IMR-90 (cell line): ENCODE measurements around the gene UPK1A. TPM values are rescaled to one million over a fixed set of nuclear protein-coding genes. Genes with fewer than 3 reads are reported as not detected.

Experiments used
- ATAC-seq: fragments of 200-7000 bp; cut with Tn5 transposase; 2 replicates; pipeline ENCODE4 v1.9.1; 2020; ENCODE audit warnings: low read depth, mild to moderate bottlenecking, moderate library complexity
- BruUV-seq: library from RNA; stranded (reverse); fragments of 400-500 nt; replicated peaks from 2 replicates; lab custom pipeline; 2021; lab: Mats Ljungman, UMichigan
- CTCF ChIA-PET: fragments of 300-600 bp; formaldehyde crosslinking; extraction: SDS; loops from one replicate; lab custom pipeline; 2021; ENCODE audit warnings: antibody characterized with exemption; lab: Yijun Ruan, JAX
- POLR2A ChIA-PET: fragments of 300-600 bp; sonication (Branson Sonifier 250); formaldehyde crosslinking; loops from one replicate; lab custom pipeline; 2022; ENCODE audit warnings: antibody characterized with exemption; ENCODE audit not compliant: unreplicated experiment; lab: Charles Lee
- DNase-seq: peaks from one replicate; pipeline ENCODE4 v3.0.0; 2013
- H2AFZ ChIP-seq: replicated peaks from 2 replicates; pipeline ENCODE3; 2013; ENCODE audit warnings: low read length, mild to moderate bottlenecking; ENCODE audit not compliant: poor library complexity
- H2AK5ac ChIP-seq: 2 replicates; pipeline ENCODE4 v1.6.1; 2013; ENCODE audit warnings: low read depth, low read length, inconsistent platforms
- H2AK9ac ChIP-seq: replicated peaks from 2 replicates; pipeline ENCODE3; 2013; ENCODE audit warnings: mild to moderate bottlenecking, low read depth, low read length, moderate library complexity; ENCODE audit not compliant: poor library complexity
- H2BK120ac ChIP-seq: 2 replicates; pipeline ENCODE4 v1.6.1; 2013; ENCODE audit warnings: low read depth, low read length, inconsistent platforms
- H2BK15ac ChIP-seq: 3 replicates; pipeline ENCODE4 v1.6.1; 2013; ENCODE audit warnings: low read depth, low read length, inconsistent platforms
- H2BK20ac ChIP-seq: 2 replicates; pipeline ENCODE4 v1.6.1; 2013; ENCODE audit warnings: low read depth, mild to moderate bottlenecking, inconsistent platforms, low read length, moderate library complexity
- H2BK5ac ChIP-seq: 2 replicates; pipeline ENCODE4 v1.6.1; 2013; ENCODE audit warnings: mild to moderate bottlenecking, low read depth, low read length, inconsistent platforms; ENCODE audit not compliant: poor library complexity, severe bottlenecking
- H3K14ac ChIP-seq: replicated peaks from 2 replicates; pipeline ENCODE4 v1.6.1; 2013; ENCODE audit warnings: low read depth, low read length, inconsistent platforms
- H3K18ac ChIP-seq: 2 replicates; pipeline ENCODE4 v1.6.1; 2013; ENCODE audit warnings: low read depth, low read length, control low read depth
- H3K23ac ChIP-seq: 2 replicates; pipeline ENCODE4 v1.6.1; 2013; ENCODE audit warnings: low read depth, low read length, inconsistent platforms
- H3K27ac ChIP-seq: 2 replicates; pipeline ENCODE4 v1.5.1; 2013; ENCODE audit warnings: mild to moderate bottlenecking, control low read depth, low read length; ENCODE audit not compliant: insufficient read depth
- H3K27me3 ChIP-seq: 2 replicates; pipeline ENCODE4 v1.6.1; 2013; ENCODE audit warnings: low read length; ENCODE audit not compliant: control insufficient read depth, insufficient read depth
- H3K36me3 ChIP-seq: 2 replicates; pipeline ENCODE4 v1.6.1; 2013; ENCODE audit warnings: low read length, mixed read lengths; ENCODE audit not compliant: control insufficient read depth, insufficient read depth
- H3K4ac ChIP-seq: 2 replicates; pipeline ENCODE4 v1.6.1; 2013; ENCODE audit warnings: low read depth, low read length, inconsistent platforms
- H3K4me1 ChIP-seq: 2 replicates; pipeline ENCODE4 v1.6.1; 2013; ENCODE audit warnings: low read length, mixed read lengths; ENCODE audit not compliant: control insufficient read depth, insufficient read depth
- H3K4me2 ChIP-seq: 2 replicates; pipeline ENCODE4 v1.6.1; 2013; ENCODE audit warnings: low read depth, mild to moderate bottlenecking, control low read depth, low read length, moderate library complexity
- H3K4me3 ChIP-seq: 2 replicates; pipeline ENCODE4 v1.5.1; 2013; ENCODE audit warnings: low read depth, mild to moderate bottlenecking, control low read depth, low read length, moderate library complexity; ENCODE audit not compliant: insufficient read depth
- H3K56ac ChIP-seq: 2 replicates; pipeline ENCODE4 v1.6.1; 2013; ENCODE audit warnings: low read length, inconsistent platforms; ENCODE audit not compliant: insufficient read depth; ENCODE audit errors: extremely low read depth
- H3K79me1 ChIP-seq, 2 experiments: 2 replicates each; pipeline ENCODE4 v1.6.1; 2013; ENCODE audit warnings: low read length in 2 of 2, inconsistent platforms in 1 of 2, low read depth in 1 of 2
- H3K9ac ChIP-seq: 2 replicates; pipeline ENCODE4 v1.6.1; 2013; ENCODE audit warnings: low read depth, low read length, control low read depth
- H3K9me1 ChIP-seq: 2 replicates; pipeline ENCODE4 v1.6.1; 2013; ENCODE audit warnings: low read length, inconsistent platforms; ENCODE audit not compliant: insufficient read depth
- H3K9me3 ChIP-seq: 2 replicates; pipeline ENCODE4 v1.6.1; 2013; ENCODE audit warnings: low read length; ENCODE audit not compliant: control insufficient read depth, insufficient read depth
- H4K20me1 ChIP-seq: 2 replicates; pipeline ENCODE4 v1.6.1; 2013; ENCODE audit warnings: low read length, inconsistent platforms; ENCODE audit not compliant: insufficient read depth
- H4K5ac ChIP-seq: 2 replicates; pipeline ENCODE4 v1.6.1; 2013; ENCODE audit warnings: mild to moderate bottlenecking, low read depth, low read length, control low read depth
- H4K8ac ChIP-seq, 2 experiments: 2 replicates each; pipeline ENCODE4 v1.6.1; 2013; ENCODE audit warnings: low read depth in 2 of 2, low read length in 2 of 2, control low read depth in 1 of 2, inconsistent platforms in 1 of 2
- H4K91ac ChIP-seq: 2 replicates; pipeline ENCODE4 v1.6.1; 2013; ENCODE audit warnings: low read depth, low read length, inconsistent platforms; ENCODE audit not compliant: insufficient read depth
- CEBPB ChIP-seq: IDR thresholded peaks from 2 replicates; pipeline ENCODE4 v1.6.1; 2012; ENCODE audit warnings: low read depth, low read length, improper control_type of control experiment
- POLR2A ChIP-seq: IDR thresholded peaks from 2 replicates; pipeline ENCODE4 v1.6.1; 2012; ENCODE audit warnings: mild to moderate bottlenecking, low read depth, low read length
- RCOR1 ChIP-seq: IDR thresholded peaks from 2 replicates; pipeline ENCODE4 v1.6.1; 2012; ENCODE audit warnings: mild to moderate bottlenecking, low read length, improper control_type of control experiment; ENCODE audit not compliant: insufficient replicate concordance
- SMC3 ChIP-seq: fragments of 150-350 bp; IDR thresholded peaks from 2 replicates; pipeline ENCODE4 v1.6.1; 2016; ENCODE audit warnings: low read depth, mild to moderate bottlenecking, antibody characterized with exemption, low read length, moderate library complexity
- WGBS, 2 experiments: methylation state at CpG; one replicate each; pipeline versions ENCODE4 v1.1.5 to v1.1.7; 2013; ENCODE audit warnings: missing lambda C conversion rate in 2 of 2; ENCODE audit not compliant: insufficient read length in 1 of 2; ENCODE audit errors: extremely low coverage in 2 of 2; 5-methylcytosine and 5-hydroxymethylcytosine counted together
- dilution Hi-C: fragments of 300-500 bp; cut with HindIII; formaldehyde crosslinking; loops from one replicate; pipeline ENCODE4 v1.14.3; 2018; ENCODE audit warnings: low sequenced_read_pairs; ENCODE audit not compliant: unreplicated experiment
- in situ Hi-C: fragments of 300-500 bp; cut with MboI; formaldehyde crosslinking; loops from 3 replicates; pipeline ENCODE4 v1.14.3; 2019; ENCODE audit warnings: low sequenced_read_pairs, inconsistent platforms, mixed read lengths
- intact Hi-C: fragments of 100-400 bp; cut with micrococcal nuclease; formaldehyde crosslinking; loops from 2 replicates; pipeline ENCODE4 v1.10.0; 2022
- polyA plus RNA-seq, 3 experiments: library from polyadenylated mRNA; depleted of rRNA; stranded (reverse); fragments of >200 nt; gene quantifications; 2 replicates each; pipeline ENCODE4 v1.2.3, GENCODE V29; 2012; ENCODE audit warnings: low replicate concordance in 1 of 3
- total RNA-seq: library from RNA; depleted of rRNA; stranded (reverse); fragments of >200 nt; gene quantifications from 2 replicates; pipeline ENCODE4 v1.2.3, GENCODE V29; 2012
- TF ChIP-seq, protein P1 (sequence below): conservative IDR thresholded peaks from 2 replicates; pipeline ENCODE4 v1.5.1; 2012; ENCODE audit warnings: mild to moderate bottlenecking, low read depth, low read length, improper control_type of control experiment

The UPK1A gene
- total and polyA plus RNA-seq, 2 of the 4 experiments (the other 2 are of a cell fraction): 0.21 TPM; not detected in 1

GRCh38 chr19:35665604-35666003 is 713 bp upstream of the UPK1A start:
- H3K4me2 ChIP-seq: no peak overlapping the region
- H2BK20ac ChIP-seq: no peak overlapping the region
- H3K79me1 ChIP-seq: peaks cover 0 to 4% of the 10 kb centered on the region in 2 experiments; a peak in 1 of 4 replicates
- in situ Hi-C loops: no loop called here
- H3K27ac ChIP-seq: no peak overlapping the region
- ChIA-PET CTCF (no interaction called here), POLR2A (no interaction called here)
- peaks cover 21% of the 10 kb centered on the region for H3K36me3 ChIP-seq
- no peak overlapping the region for H2BK15ac ChIP-seq
- no peaks in the 10 kb centered on the region for H3K4me1 ChIP-seq
- no peak overlapping the region for H4K5ac ChIP-seq
- peaks cover 5% of the 10 kb centered on the region; the same call in 1 of the 2 replicates for H3K27me3 ChIP-seq
- no peaks in the 10 kb centered on the region for H3K9me1 ChIP-seq
- no TSS peak for BruUV-seq
- no peak for ATAC-seq
- H2AFZ ChIP-seq: no peak overlapping the region
- no peak overlapping the region for H2AK9ac ChIP-seq
- no peak overlapping the region for H4K8ac ChIP-seq
- H3K9ac ChIP-seq: no peak overlapping the region
- H3K14ac ChIP-seq: no peak overlapping the region
- dilution Hi-C loops: no loop called here
- H2BK5ac ChIP-seq: no peak overlapping the region
- no peak for DNase-seq
- H3K23ac ChIP-seq: no peak overlapping the region
- TF ChIP-seq, protein P1, sequence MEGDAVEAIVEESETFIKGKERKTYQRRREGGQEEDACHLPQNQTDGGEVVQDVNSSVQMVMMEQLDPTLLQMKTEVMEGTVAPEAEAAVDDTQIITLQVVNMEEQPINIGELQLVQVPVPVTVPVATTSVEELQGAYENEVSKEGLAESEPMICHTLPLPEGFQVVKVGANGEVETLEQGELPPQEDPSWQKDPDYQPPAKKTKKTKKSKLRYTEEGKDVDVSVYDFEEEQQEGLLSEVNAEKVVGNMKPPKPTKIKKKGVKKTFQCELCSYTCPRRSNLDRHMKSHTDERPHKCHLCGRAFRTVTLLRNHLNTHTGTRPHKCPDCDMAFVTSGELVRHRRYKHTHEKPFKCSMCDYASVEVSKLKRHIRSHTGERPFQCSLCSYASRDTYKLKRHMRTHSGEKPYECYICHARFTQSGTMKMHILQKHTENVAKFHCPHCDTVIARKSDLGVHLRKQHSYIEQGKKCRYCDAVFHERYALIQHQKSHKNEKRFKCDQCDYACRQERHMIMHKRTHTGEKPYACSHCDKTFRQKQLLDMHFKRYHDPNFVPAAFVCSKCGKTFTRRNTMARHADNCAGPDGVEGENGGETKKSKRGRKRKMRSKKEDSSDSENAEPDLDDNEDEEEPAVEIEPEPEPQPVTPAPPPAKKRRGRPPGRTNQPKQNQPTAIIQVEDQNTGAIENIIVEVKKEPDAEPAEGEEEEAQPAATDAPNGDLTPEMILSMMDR: no peak
- TF ChIP-seq RCOR1: no peak
- TF ChIP-seq POLR2A: no peak
- TF ChIP-seq CEBPB: no peak
- no peak for TF ChIP-seq SMC3
- no peak overlapping the region for H3K56ac ChIP-seq
- H3K18ac ChIP-seq: no peak overlapping the region
- intact Hi-C loops: no loop called here
- H2BK120ac ChIP-seq: no peak overlapping the region
- H4K91ac ChIP-seq: no peak overlapping the region
- WGBS, 2 experiments: no CpG with 5 or more reads among the region's 7 CpGs
- H3K4ac ChIP-seq: no peak overlapping the region
- no peak overlapping the region for H3K4me3 ChIP-seq
- 0 out of 2 replicates have a peak, but pooled peaks cover 7% of the 10 kb centered on the region for H4K20me1 ChIP-seq
- no peaks in the 10 kb centered on the region for H3K9me3 ChIP-seq
- H2AK5ac ChIP-seq: no peak overlapping the region
